ENCODE results near the gene SLMAP. TPM values are rescaled to one million over a fixed set of nuclear protein-coding genes. Genes with fewer than 3 reads are reported as not detected.

The SLMAP gene
- total RNA-seq, 1 experiment from 2014 or later = 79.5 TPM

DNA sequence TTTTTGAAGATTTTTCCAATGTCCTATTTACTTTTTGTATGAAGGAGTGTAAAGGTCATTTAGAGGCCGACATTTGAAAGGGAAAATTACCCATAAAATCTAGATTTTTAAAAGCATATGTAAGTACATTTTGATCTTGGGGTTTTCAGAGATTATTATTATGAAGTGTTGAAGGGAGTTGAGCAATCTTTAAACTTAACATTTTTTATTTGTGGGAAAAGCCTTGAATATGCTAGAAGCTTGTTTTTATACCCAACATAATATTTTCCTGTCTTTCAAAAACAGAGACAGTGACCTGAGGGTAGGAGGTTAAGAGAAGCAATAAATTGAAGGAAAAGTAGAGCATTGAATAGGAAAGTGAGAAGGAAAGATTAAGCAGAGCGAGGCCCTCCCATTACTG lies 85.7 kb downstream of the SLMAP start:
- no peak for ATAC-seq
- ChIA-PET POLR2A (no interaction called here), CTCF (no interaction called here)
- no peaks in the 10 kb centered on the region for H3K9me3 Mint-ChIP-seq
- H3K27me3 Mint-ChIP-seq (ENCODE audit: low read depth) = no peaks in the 10 kb centered on the region
- DNase-seq (ENCODE audit: low spot score) = no peak
- H3K36me3 Mint-ChIP-seq = no peaks in the 10 kb centered on the region
- peaks cover 6% of the 10 kb centered on the region; the same call in 1 of the 2 replicates for H3K4me1 Mint-ChIP-seq
- H3K27ac Mint-ChIP-seq = peak overlapping the region; percentile 47; the same call in 1 of the 2 replicates
- H3K4me3 Mint-ChIP-seq = no peak overlapping the region
- TF ChIP-seq, protein P1, sequence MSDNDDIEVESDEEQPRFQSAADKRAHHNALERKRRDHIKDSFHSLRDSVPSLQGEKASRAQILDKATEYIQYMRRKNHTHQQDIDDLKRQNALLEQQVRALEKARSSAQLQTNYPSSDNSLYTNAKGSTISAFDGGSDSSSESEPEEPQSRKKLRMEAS (CRISPR knock-in tag; IDR thresholded peaks at IDR 0.05) = no peak

DNA sequence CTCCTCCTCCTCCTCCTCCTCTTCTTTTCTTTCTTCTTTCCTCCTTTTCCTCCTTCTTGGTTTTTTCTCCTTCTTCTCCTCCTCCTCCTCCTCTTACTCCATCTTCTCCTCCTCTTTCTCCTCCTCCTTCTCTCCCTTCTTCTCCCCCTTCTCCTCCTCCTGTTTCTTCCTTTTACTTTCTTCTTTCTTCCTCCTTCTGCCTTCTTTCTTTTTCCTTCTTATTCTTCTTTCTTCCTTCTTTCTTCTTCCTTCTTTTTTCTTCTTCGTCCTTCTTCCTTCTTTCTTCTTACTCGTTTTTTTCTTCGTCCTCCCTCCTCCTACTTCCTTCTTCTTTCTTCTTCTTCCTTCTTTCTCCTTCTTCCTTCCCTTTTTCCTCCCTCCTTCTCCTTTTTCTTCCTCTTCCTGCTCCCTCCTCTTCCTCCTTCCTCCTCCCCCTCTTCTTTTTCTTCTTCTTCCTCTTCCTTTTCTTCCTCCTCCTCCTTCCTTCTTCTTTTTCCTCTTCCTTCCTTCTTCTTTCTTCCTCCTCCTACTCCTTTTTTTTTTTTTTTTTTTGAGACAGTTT lies 92.1 kb downstream of the SLMAP start:
- H3K36me3 Mint-ChIP-seq = no peaks in the 10 kb centered on the region
- CTCF ChIA-PET = no interaction called here
- ATAC-seq = no peak
- H3K27me3 Mint-ChIP-seq (ENCODE audit: low read depth) = no peaks in the 10 kb centered on the region
- no peaks in the 10 kb centered on the region for H3K4me1 Mint-ChIP-seq
- no peaks in the 10 kb centered on the region for H3K9me3 Mint-ChIP-seq
- no peak overlapping the region for H3K4me3 Mint-ChIP-seq
- TF ChIP-seq, protein P2, sequence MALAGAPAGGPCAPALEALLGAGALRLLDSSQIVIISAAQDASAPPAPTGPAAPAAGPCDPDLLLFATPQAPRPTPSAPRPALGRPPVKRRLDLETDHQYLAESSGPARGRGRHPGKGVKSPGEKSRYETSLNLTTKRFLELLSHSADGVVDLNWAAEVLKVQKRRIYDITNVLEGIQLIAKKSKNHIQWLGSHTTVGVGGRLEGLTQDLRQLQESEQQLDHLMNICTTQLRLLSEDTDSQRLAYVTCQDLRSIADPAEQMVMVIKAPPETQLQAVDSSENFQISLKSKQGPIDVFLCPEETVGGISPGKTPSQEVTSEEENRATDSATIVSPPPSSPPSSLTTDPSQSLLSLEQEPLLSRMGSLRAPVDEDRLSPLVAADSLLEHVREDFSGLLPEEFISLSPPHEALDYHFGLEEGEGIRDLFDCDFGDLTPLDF (CRISPR knock-in tag; IDR thresholded peaks at IDR 0.05) = no peak
- TF ChIP-seq CREM (CRISPR knock-in tag; IDR thresholded peaks at IDR 0.05) (no peak), NR2C2 (CRISPR knock-in tag; IDR thresholded peaks at IDR 0.05) (no peak)
- TF ChIP-seq, protein P3, sequence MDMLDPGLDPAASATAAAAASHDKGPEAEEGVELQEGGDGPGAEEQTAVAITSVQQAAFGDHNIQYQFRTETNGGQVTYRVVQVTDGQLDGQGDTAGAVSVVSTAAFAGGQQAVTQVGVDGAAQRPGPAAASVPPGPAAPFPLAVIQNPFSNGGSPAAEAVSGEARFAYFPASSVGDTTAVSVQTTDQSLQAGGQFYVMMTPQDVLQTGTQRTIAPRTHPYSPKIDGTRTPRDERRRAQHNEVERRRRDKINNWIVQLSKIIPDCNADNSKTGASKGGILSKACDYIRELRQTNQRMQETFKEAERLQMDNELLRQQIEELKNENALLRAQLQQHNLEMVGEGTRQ (CRISPR knock-in tag; IDR thresholded peaks at IDR 0.05) = no peak
- TF ChIP-seq, protein P4, sequence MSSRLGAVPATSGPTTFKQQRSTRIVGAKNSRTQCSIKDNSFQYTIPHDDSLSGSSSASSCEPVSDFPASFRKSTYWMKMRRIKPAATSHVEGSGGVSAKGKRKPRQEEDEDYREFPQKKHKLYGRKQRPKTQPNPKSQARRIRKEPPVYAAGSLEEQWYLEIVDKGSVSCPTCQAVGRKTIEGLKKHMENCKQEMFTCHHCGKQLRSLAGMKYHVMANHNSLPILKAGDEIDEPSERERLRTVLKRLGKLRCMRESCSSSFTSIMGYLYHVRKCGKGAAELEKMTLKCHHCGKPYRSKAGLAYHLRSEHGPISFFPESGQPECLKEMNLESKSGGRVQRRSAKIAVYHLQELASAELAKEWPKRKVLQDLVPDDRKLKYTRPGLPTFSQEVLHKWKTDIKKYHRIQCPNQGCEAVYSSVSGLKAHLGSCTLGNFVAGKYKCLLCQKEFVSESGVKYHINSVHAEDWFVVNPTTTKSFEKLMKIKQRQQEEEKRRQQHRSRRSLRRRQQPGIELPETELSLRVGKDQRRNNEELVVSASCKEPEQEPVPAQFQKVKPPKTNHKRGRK (CRISPR knock-in tag; IDR thresholded peaks at IDR 0.05; ENCODE audit: borderline replicate concordance) = no peak
- TF ChIP-seq, protein P5, sequence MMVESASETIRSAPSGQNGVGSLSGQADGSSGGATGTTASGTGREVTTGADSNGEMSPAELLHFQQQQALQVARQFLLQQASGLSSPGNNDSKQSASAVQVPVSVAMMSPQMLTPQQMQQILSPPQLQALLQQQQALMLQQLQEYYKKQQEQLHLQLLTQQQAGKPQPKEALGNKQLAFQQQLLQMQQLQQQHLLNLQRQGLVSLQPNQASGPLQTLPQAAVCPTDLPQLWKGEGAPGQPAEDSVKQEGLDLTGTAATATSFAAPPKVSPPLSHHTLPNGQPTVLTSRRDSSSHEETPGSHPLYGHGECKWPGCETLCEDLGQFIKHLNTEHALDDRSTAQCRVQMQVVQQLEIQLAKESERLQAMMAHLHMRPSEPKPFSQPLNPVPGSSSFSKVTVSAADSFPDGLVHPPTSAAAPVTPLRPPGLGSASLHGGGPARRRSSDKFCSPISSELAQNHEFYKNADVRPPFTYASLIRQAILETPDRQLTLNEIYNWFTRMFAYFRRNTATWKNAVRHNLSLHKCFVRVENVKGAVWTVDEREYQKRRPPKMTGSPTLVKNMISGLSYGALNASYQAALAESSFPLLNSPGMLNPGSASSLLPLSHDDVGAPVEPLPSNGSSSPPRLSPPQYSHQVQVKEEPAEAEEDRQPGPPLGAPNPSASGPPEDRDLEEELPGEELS (CRISPR knock-in tag; IDR thresholded peaks at IDR 0.05) = no peak
- no peak for DNase-seq (ENCODE audit: low spot score)
- POLR2A ChIA-PET = no interaction called here
- H3K27ac Mint-ChIP-seq = no peak overlapping the region

DNA sequence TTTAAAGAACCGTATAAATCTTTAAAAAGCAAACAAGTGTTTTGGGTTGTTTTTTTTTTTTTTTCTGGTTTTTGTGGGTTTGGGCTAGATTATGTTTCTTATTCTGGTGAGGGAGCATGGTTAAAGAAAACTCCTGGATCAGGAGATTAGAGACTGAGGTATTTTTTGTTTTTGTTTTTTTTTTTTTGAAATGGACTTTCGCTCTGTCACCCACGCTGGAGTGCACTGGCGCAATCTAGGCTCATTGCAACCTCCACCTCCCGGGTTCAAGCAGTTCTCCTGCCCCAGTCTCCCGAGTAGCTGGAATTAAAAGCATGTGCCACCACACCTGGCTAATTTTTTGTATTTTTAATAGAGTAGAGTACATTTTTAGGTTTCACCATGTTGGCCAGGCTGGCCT lies 95.2 kb downstream of the SLMAP start:
- ChIA-PET POLR2A (no interaction called here), CTCF (no interaction called here)
- H3K27me3 Mint-ChIP-seq (ENCODE audit: low read depth) = no peaks in the 10 kb centered on the region
- ATAC-seq = no peak
- no peak overlapping the region for H3K27ac Mint-ChIP-seq
- no peaks in the 10 kb centered on the region for H3K9me3 Mint-ChIP-seq
- no peak for DNase-seq (ENCODE audit: low spot score)
- H3K4me1 Mint-ChIP-seq = no peaks in the 10 kb centered on the region
- no peak overlapping the region for H3K4me3 Mint-ChIP-seq
- H3K36me3 Mint-ChIP-seq = no peaks in the 10 kb centered on the region
- TF ChIP-seq, protein P6, sequence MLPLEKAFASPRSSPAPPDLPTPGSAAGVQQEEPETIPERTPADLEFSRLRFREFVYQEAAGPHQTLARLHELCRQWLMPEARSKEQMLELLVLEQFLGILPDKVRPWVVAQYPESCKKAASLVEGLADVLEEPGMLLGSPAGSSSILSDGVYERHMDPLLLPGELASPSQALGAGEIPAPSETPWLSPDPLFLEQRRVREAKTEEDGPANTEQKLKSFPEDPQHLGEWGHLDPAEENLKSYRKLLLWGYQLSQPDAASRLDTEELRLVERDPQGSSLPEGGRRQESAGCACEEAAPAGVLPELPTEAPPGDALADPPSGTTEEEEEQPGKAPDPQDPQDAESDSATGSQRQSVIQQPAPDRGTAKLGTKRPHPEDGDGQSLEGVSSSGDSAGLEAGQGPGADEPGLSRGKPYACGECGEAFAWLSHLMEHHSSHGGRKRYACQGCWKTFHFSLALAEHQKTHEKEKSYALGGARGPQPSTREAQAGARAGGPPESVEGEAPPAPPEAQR (CRISPR knock-in tag; IDR thresholded peaks at IDR 0.05) = no peak
- TF ChIP-seq RELA (CRISPR knock-in tag; IDR thresholded peaks at IDR 0.05; ENCODE audit: borderline replicate concordance) = no peak
- TF ChIP-seq CREB1 (CRISPR knock-in tag; IDR thresholded peaks at IDR 0.05) = no peak
- TF ChIP-seq, protein P2 (CRISPR knock-in tag; IDR thresholded peaks at IDR 0.05) = no peak
- no peak for TF ChIP-seq ZNF121 (CRISPR knock-in tag; IDR thresholded peaks at IDR 0.05)
- TF ChIP-seq MYBL2 (CRISPR knock-in tag; IDR thresholded peaks at IDR 0.05) = no peak
- TF ChIP-seq, protein P7, sequence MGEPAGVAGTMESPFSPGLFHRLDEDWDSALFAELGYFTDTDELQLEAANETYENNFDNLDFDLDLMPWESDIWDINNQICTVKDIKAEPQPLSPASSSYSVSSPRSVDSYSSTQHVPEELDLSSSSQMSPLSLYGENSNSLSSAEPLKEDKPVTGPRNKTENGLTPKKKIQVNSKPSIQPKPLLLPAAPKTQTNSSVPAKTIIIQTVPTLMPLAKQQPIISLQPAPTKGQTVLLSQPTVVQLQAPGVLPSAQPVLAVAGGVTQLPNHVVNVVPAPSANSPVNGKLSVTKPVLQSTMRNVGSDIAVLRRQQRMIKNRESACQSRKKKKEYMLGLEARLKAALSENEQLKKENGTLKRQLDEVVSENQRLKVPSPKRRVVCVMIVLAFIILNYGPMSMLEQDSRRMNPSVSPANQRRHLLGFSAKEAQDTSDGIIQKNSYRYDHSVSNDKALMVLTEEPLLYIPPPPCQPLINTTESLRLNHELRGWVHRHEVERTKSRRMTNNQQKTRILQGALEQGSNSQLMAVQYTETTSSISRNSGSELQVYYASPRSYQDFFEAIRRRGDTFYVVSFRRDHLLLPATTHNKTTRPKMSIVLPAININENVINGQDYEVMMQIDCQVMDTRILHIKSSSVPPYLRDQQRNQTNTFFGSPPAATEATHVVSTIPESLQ (CRISPR knock-in tag; IDR thresholded peaks at IDR 0.05) = no peak
- TF ChIP-seq, protein P8, sequence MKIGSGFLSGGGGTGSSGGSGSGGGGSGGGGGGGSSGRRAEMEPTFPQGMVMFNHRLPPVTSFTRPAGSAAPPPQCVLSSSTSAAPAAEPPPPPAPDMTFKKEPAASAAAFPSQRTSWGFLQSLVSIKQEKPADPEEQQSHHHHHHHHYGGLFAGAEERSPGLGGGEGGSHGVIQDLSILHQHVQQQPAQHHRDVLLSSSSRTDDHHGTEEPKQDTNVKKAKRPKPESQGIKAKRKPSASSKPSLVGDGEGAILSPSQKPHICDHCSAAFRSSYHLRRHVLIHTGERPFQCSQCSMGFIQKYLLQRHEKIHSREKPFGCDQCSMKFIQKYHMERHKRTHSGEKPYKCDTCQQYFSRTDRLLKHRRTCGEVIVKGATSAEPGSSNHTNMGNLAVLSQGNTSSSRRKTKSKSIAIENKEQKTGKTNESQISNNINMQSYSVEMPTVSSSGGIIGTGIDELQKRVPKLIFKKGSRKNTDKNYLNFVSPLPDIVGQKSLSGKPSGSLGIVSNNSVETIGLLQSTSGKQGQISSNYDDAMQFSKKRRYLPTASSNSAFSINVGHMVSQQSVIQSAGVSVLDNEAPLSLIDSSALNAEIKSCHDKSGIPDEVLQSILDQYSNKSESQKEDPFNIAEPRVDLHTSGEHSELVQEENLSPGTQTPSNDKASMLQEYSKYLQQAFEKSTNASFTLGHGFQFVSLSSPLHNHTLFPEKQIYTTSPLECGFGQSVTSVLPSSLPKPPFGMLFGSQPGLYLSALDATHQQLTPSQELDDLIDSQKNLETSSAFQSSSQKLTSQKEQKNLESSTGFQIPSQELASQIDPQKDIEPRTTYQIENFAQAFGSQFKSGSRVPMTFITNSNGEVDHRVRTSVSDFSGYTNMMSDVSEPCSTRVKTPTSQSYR (CRISPR knock-in tag; IDR thresholded peaks at IDR 0.05) = no peak

Data from WTC11 (cell line).